ENCODE results near the gene OLAH. TPM values are rescaled to one million over a fixed set of nuclear protein-coding genes. Genes with fewer than 3 reads are reported as not detected.
"Not testable (repeated sequence)": the region's sequence is repeated elsewhere in the genome, so short reads cannot be mapped to it uniquely, and the experiment has no call there.

Gene OLAH
- total RNA-seq, result not detected
- 0.16 TPM for total RNA-seq (2013)

DNA sequence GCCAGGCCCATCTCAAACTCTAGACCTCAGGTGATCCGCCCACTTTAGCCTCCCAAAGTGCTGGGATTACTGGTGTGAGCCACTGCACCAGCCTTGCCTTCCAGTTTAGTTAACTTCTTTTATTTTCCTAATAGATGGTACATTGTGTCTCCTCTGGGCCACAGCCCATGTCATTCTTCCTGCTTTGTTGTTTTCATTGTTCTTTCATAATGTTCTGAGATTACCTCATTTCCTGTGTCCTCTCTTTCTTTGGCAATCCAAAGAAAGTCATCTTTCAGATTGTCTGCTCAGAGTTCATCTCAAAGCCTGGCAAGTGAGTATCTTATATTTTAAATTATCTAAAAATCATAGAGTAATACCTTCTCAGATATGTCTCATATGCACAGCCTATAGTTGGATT, at the start of gene OLAH:
TSS of gene OLAH (plus strand) at position 270 of the 400 bp plus-strand sequence. CDS start 3,346 bp downstream, outside the sequence.
- TF ChIP-seq, protein P1, sequence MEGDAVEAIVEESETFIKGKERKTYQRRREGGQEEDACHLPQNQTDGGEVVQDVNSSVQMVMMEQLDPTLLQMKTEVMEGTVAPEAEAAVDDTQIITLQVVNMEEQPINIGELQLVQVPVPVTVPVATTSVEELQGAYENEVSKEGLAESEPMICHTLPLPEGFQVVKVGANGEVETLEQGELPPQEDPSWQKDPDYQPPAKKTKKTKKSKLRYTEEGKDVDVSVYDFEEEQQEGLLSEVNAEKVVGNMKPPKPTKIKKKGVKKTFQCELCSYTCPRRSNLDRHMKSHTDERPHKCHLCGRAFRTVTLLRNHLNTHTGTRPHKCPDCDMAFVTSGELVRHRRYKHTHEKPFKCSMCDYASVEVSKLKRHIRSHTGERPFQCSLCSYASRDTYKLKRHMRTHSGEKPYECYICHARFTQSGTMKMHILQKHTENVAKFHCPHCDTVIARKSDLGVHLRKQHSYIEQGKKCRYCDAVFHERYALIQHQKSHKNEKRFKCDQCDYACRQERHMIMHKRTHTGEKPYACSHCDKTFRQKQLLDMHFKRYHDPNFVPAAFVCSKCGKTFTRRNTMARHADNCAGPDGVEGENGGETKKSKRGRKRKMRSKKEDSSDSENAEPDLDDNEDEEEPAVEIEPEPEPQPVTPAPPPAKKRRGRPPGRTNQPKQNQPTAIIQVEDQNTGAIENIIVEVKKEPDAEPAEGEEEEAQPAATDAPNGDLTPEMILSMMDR (IDR thresholded peaks at IDR 0.05), result no peak
- Mint-ChIP-seq H3K27ac (no peak within 1 kb of the TSS), H3K4me3 (no peak within 1 kb of the TSS), H3K9me3 (no peaks in the 10 kb centered on the region), H3K4me1 (no peaks in the 10 kb centered on the region), H3K27me3 (ENCODE audit: low read depth in 2 of 2) (peaks cover 4 to 19% of the 10 kb centered on the region in 2 donors), H3K36me3 (no peaks in the 10 kb centered on the region)
- DNase-seq (no peak), ATAC-seq (no peak)
- Histone ChIP-seq H3K4me1 (ENCODE audit: control insufficient read depth, insufficient read depth, low read length) (no peaks in the 10 kb centered on the region), H3K4me3 (ENCODE audit: low read length) (no peak within 1 kb of the TSS), H3K27me3 (ENCODE audit: control insufficient read depth, insufficient read depth, low read length) (no peaks in the 10 kb centered on the region), H3K36me3 (ENCODE audit: control insufficient read depth, insufficient read depth, low read length) (no peaks in the 10 kb centered on the region), H3K27ac (ENCODE audit: low read length) (no peak within 1 kb of the TSS), H3K9me3 (ENCODE audit: control insufficient read depth, insufficient read depth, low read length) (no peaks in the 10 kb centered on the region)
- WGBS (ENCODE audit: insufficient coverage), result 38% methylated on average over 1 of the region's 1 CpG
- intact Hi-C loops (cut with micrococcal nuclease), result no loop called here

DNA sequence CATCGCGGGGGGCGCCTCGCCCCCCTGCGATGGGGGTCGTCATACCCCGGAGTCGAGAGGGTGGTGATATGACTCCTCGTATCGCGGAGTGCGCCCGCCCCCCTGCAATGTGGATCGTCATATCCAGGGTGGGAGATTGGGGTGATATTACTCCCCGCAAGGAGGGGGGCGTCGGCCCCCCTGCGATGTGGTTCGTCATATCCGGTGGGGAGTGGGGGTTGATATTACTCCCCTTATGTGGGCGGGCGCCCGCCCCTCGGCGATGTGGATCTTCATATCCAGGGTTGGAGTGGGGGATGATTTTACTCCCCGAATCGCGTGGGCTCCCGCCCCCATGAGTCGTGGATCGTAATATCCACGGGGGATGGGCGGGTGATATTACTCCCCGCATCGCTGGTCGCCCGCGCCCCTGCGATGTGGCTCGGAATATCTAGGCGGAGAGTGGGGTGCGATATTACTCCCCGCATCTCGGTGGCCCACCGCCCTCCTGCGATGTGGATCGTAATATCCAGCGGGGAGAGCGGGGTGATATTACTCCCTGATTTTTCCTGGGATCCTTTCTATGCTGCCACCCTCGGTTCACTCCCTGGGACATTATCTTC, 47.7 kb upstream of the OLAH start:
- no peaks in the 10 kb centered on the region for H3K36me3 Mint-ChIP-seq
- TF ChIP-seq, protein P1 (IDR thresholded peaks at IDR 0.05), result no peak
- Histone ChIP-seq H3K4me3 (ENCODE audit: low read length) (no peak overlapping the region), H3K4me1 (ENCODE audit: control insufficient read depth, insufficient read depth, low read length) (no peaks in the 10 kb centered on the region), H3K27ac (ENCODE audit: low read length) (no peak overlapping the region), H3K36me3 (ENCODE audit: control insufficient read depth, insufficient read depth, low read length) (no peaks in the 10 kb centered on the region), H3K27me3 (ENCODE audit: control insufficient read depth, insufficient read depth, low read length) (no peaks in the 10 kb centered on the region), H3K9me3 (ENCODE audit: control insufficient read depth, insufficient read depth, low read length) (no peaks in the 10 kb centered on the region)
- WGBS (ENCODE audit: insufficient coverage), result 81% methylated on average over 50 of the region's 50 CpGs
- H3K27me3 Mint-ChIP-seq (ENCODE audit: low read depth in 2 of 2), result peaks cover 7 to 17% of the 10 kb centered on the region in 2 donors
- ATAC-seq (no peak), DNase-seq (no peak)
- no peak overlapping the region for H3K4me3 Mint-ChIP-seq
- H3K27ac Mint-ChIP-seq, result no peak overlapping the region
- H3K4me1 Mint-ChIP-seq, result no peaks in the 10 kb centered on the region
- no peaks in the 10 kb centered on the region for H3K9me3 Mint-ChIP-seq
- intact Hi-C loops (cut with micrococcal nuclease), result no loop called here

DNA sequence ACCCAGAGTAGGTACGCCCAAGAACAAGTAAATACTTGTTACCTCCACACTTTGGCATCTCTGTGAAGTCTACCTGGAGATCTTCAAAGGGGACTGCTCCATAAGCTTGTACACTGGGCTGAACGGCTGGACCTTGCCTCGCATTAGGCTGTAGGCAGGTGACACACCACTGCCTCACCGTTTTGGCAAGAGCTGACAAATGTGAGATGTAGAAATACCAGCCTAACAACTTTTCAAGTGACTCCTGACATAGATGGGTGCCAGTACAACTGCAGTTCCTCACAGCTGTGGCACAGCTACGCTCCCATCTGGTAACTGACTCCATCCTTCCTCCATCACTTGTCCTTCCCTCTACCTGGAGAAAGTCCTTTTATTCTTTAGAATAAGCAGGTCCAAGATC, 30.2 kb upstream of the OLAH start:
- H3K27me3 Mint-ChIP-seq (ENCODE audit: low read depth in 2 of 2); H3K4me3 Mint-ChIP-seq; intact Hi-C loops (cut with micrococcal nuclease); H3K27ac Mint-ChIP-seq; ATAC-seq; H3K27ac ChIP-seq (ENCODE audit: low read length); H3K4me1 Mint-ChIP-seq; H3K9me3 Mint-ChIP-seq; H3K4me1 ChIP-seq (ENCODE audit: control insufficient read depth, insufficient read depth, low read length); H3K27me3 ChIP-seq (ENCODE audit: control insufficient read depth, insufficient read depth, low read length); H3K9me3 ChIP-seq (ENCODE audit: control insufficient read depth, insufficient read depth, low read length); H3K36me3 Mint-ChIP-seq; DNase-seq; H3K4me3 ChIP-seq (ENCODE audit: low read length); H3K36me3 ChIP-seq (ENCODE audit: control insufficient read depth, insufficient read depth, low read length): not testable (repeated sequence)
- WGBS (ENCODE audit: insufficient coverage), result 70% methylated on average over 5 of the region's 5 CpGs

DNA sequence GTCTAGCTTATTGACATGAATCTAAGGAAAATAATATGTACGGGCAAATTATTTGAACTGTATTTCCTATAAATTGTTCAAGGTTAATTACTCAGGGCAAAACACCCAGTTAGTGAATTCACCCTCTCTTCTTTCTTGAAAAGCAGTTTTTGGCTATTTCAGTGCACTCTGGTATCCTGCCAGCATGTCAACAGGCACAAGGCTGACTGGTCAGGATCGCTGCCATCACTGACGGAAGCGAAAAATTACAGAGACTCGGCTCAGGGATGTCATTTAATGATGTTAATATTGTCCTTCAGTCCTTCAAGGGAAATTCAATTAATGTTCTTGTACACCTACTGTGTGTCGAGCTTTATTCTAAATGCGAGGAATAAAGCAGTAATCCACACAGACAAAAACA, 28.3 kb upstream of the OLAH start:
- ATAC-seq (no peak), DNase-seq (no peak)
- H3K36me3 ChIP-seq (ENCODE audit: control insufficient read depth, insufficient read depth, low read length), result no peaks in the 10 kb centered on the region
- intact Hi-C loops (cut with micrococcal nuclease), result no loop called here
- H3K4me3 ChIP-seq (ENCODE audit: low read length), result no peak overlapping the region
- H3K4me3 Mint-ChIP-seq, result no peak overlapping the region
- H3K9me3 Mint-ChIP-seq, result no peaks in the 10 kb centered on the region
- WGBS (ENCODE audit: insufficient coverage), result 91% methylated on average over 7 of the region's 7 CpGs
- H3K4me1 ChIP-seq (ENCODE audit: control insufficient read depth, insufficient read depth, low read length), result no peaks in the 10 kb centered on the region
- H3K27ac ChIP-seq (ENCODE audit: low read length), result no peak overlapping the region
- H3K9me3 ChIP-seq (ENCODE audit: control insufficient read depth, insufficient read depth, low read length), result no peaks in the 10 kb centered on the region
- H3K4me1 Mint-ChIP-seq, result no peaks in the 10 kb centered on the region
- no peaks in the 10 kb centered on the region for H3K27me3 ChIP-seq (ENCODE audit: control insufficient read depth, insufficient read depth, low read length)
- H3K36me3 Mint-ChIP-seq, result no peaks in the 10 kb centered on the region
- TF ChIP-seq, protein P1 (IDR thresholded peaks at IDR 0.05), result no peak
- no peak overlapping the region for H3K27ac Mint-ChIP-seq
- H3K27me3 Mint-ChIP-seq (ENCODE audit: low read depth in 2 of 2), result peaks cover 0 to 5% of the 10 kb centered on the region in 2 donors

DNA sequence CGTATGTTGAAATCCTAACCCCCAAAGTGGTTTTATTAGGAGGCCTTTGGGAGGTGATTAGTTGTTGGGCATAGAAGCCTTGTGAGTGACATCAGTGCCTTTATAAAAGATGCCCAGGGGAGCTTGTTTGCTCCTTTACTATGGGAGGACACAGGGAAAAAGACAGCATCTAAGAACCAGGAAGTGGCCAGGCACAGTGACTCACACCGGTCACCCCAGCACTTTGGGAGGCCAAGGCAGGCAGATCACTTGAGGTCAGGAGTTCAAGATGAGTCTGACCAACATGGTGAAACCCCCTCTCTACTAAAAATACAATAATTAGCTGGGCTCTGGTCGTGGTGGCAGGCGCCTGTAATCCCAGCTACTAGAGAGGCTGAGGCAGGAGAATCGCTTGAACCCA, 22.8 kb upstream of the OLAH start:
- H3K4me1 Mint-ChIP-seq; H3K27me3 ChIP-seq (ENCODE audit: control insufficient read depth, insufficient read depth, low read length); H3K4me3 Mint-ChIP-seq; H3K27ac Mint-ChIP-seq; H3K36me3 ChIP-seq (ENCODE audit: control insufficient read depth, insufficient read depth, low read length); H3K4me1 ChIP-seq (ENCODE audit: control insufficient read depth, insufficient read depth, low read length); H3K27ac ChIP-seq (ENCODE audit: low read length); H3K9me3 ChIP-seq (ENCODE audit: control insufficient read depth, insufficient read depth, low read length); H3K27me3 Mint-ChIP-seq (ENCODE audit: low read depth in 2 of 2); H3K4me3 ChIP-seq (ENCODE audit: low read length); DNase-seq; H3K36me3 Mint-ChIP-seq; intact Hi-C loops (cut with micrococcal nuclease); H3K9me3 Mint-ChIP-seq: not testable (repeated sequence)
- WGBS (ENCODE audit: insufficient coverage), result 81% methylated on average over 2 of the region's 5 CpGs
- ATAC-seq, result peak in 1 of 3 donors; percentile 12

DNA sequence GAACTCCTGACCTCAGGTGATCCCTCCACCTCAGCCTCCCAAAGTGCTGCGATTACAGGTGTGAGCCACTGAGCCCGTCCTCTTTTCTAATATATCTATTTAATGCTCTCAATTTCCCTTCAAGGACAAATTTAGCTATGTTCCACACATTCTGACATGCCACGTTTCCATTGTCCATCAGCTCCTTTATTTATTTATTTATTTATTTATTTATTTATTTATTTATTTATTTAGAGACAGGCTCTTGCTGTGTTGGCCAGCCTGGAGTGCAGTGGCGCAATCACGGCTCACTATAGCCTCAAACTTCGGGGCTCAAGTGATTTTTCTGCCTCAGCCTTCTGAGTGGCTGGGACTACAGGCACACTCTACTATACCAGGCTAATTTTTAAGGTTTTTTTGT, 20.7 kb upstream of the OLAH start:
- ATAC-seq; H3K36me3 ChIP-seq (ENCODE audit: control insufficient read depth, insufficient read depth, low read length); H3K27ac Mint-ChIP-seq; H3K4me3 ChIP-seq (ENCODE audit: low read length); H3K27me3 Mint-ChIP-seq (ENCODE audit: low read depth in 2 of 2); H3K4me1 Mint-ChIP-seq; H3K36me3 Mint-ChIP-seq; intact Hi-C loops (cut with micrococcal nuclease); H3K27me3 ChIP-seq (ENCODE audit: control insufficient read depth, insufficient read depth, low read length); H3K9me3 ChIP-seq (ENCODE audit: control insufficient read depth, insufficient read depth, low read length); DNase-seq; H3K27ac ChIP-seq (ENCODE audit: low read length); H3K4me1 ChIP-seq (ENCODE audit: control insufficient read depth, insufficient read depth, low read length); H3K4me3 Mint-ChIP-seq; H3K9me3 Mint-ChIP-seq: not testable (repeated sequence)
- 98% methylated on average over 5 of the region's 6 CpGs for WGBS (ENCODE audit: insufficient coverage)

Measured in natural killer cell (primary cell).